ENCODE data around the gene SLC35D1.
"Not testable (repeated sequence)": the region's sequence is repeated elsewhere in the genome, so short reads cannot be mapped to it uniquely, and the experiment has no call there.

Gene SLC35D1
- 59.7 reads per million, percentile 72 among the genes with 10 or more reads in this experiment for total RNA-seq

- DNase-seq: peak; percentile 56
These were observed at the start of gene SLC35D1 for GRCh38 chr1:67053785-67054772. SLC35D1 (minus strand) TSS chr1:67054148; CDS start chr1:67054013, 135 bp downstream.

GRCh38 chr1:67103548-67103947 is 49.6 kb upstream of the SLC35D1 start:
- no peak for DNase-seq

GRCh38 chr1:67100833-67101232 is 46.9 kb upstream of the SLC35D1 start:
- DNase-seq: no peak

- no peak for DNase-seq
These were observed 43.4 kb upstream of the SLC35D1 start for GRCh38 chr1:67097305-67097704.

GRCh38 chr1:67094191-67094590 is 40.2 kb upstream of the SLC35D1 start:
- DNase-seq: no peak

- DNase-seq: no peak
These were observed 35.8 kb upstream of the SLC35D1 start for GRCh38 chr1:67089685-67090208.

- no peak for DNase-seq
These were observed 34.5 kb upstream of the SLC35D1 start for GRCh38 chr1:67088440-67088839.

- DNase-seq: no peak
These were observed 31.4 kb upstream of the SLC35D1 start for GRCh38 chr1:67085326-67085725.

GRCh38 chr1:67084765-67085318 is 30.9 kb upstream of the SLC35D1 start:
- DNase-seq: no peak

- no peak for DNase-seq
These were observed 24.3 kb upstream of the SLC35D1 start for GRCh38 chr1:67078291-67078690.

GRCh38 chr1:67077593-67077992 is 23.6 kb upstream of the SLC35D1 start:
- DNase-seq: no peak

- DNase-seq: no peak
These were observed 18.8 kb upstream of the SLC35D1 start for GRCh38 chr1:67072749-67073148.

- not testable (repeated sequence) for DNase-seq
These were observed 13.7 kb upstream of the SLC35D1 start for GRCh38 chr1:67067655-67068054.

- no peak for DNase-seq
These were observed 8.5 kb upstream of the SLC35D1 start for GRCh38 chr1:67062412-67062811.

GRCh38 chr1:67061266-67061665 is 7.3 kb upstream of the SLC35D1 start:
- DNase-seq: no peak

- DNase-seq: no peak
These were observed 6.9 kb upstream of the SLC35D1 start for GRCh38 chr1:67060811-67061218.

- DNase-seq: no peak
These were observed 5.4 kb upstream of the SLC35D1 start for GRCh38 chr1:67059346-67059745.

GRCh38 chr1:67058761-67059160 is 4.8 kb upstream of the SLC35D1 start:
- no peak for DNase-seq

GRCh38 chr1:67058242-67058641 is 4.3 kb upstream of the SLC35D1 start:
- DNase-seq: no peak

- DNase-seq: peak; percentile 7
These were observed 488 bp downstream of the SLC35D1 start for GRCh38 chr1:67053535-67053784.

GRCh38 chr1:67052741-67053534 is 1.0 kb downstream of the SLC35D1 start:
- no peak for DNase-seq

GRCh38 chr1:67051196-67051595 is 2.8 kb downstream of the SLC35D1 start:
- DNase-seq: no peak

- no peak for DNase-seq
These were observed 9.2 kb downstream of the SLC35D1 start for GRCh38 chr1:67044631-67045270.

Data from effector CD4-positive, alpha-beta T cell (primary cell).